Keratinocyte (primary cell): ENCODE measurements around the gene ASCC3.

ENCODE experiments used
- CTCF ChIP-seq, 3 experiments: IDR thresholded peaks in 1 of 3; conservative IDR thresholded peaks in 1 of 3; optimal IDR thresholded peaks in 1 of 3; 2 replicates in 2 of 3; 3 replicates in 1 of 3; pipeline versions ENCODE3 to v1.5.1; 2011; ENCODE audit warnings: low read length in 3 of 3, mild to moderate bottlenecking in 3 of 3, moderate library complexity in 2 of 3, control low read depth in 1 of 3, inconsistent platforms in 1 of 3; ENCODE audit not compliant: insufficient read depth in 2 of 3; ENCODE audit errors: extremely low read depth in 1 of 3
- EZH2 ChIP-seq: IDR thresholded peaks from one replicate; pipeline ENCODE4 v1.6.1; 2012; ENCODE audit warnings: inconsistent platforms, mild to moderate bottlenecking, low read length, moderate library complexity

GRCh38 chr6:100664274-100665040 is 216.7 kb downstream of the ASCC3 start:
- peak in 2 of 3 experiments; percentile 30 to 37 for TF ChIP-seq CTCF (optimal IDR thresholded peaks at IDR 0.05 in 1 of 3, IDR thresholded peaks at IDR 0.05 in 1 of 3, conservative IDR thresholded peaks at IDR 0.05 in 1 of 3; ENCODE audit: extremely low read depth in 1 of 3, insufficient read depth in 2 of 3, low read length in 3 of 3)
- TF ChIP-seq EZH2, result no peak
